GM18951 (cell line): ENCODE data around the gene P4HTM.

Experiments
- POLR2A ChIP-seq: IDR thresholded peaks from 4 replicates; pipeline ENCODE4 v1.6.1; 2011; ENCODE audit warnings: mild to moderate bottlenecking; ENCODE audit not compliant: insufficient read length, insufficient read depth; ENCODE audit errors: extremely low read depth
- in situ Hi-C: fragments of 300-500 bp; cut with MboI; formaldehyde crosslinking; loops from one replicate; pipeline ENCODE4 v1.12.0; 2022; ENCODE audit warnings: low sequenced_read_pairs, mixed read lengths, inconsistent platforms; ENCODE audit not compliant: unreplicated experiment

P4HTM gene

GRCh38 chr3:48970586-48970985, 19.5 kb upstream of the P4HTM start:
- no peak for TF ChIP-seq POLR2A
- in situ Hi-C loops = no loop called here

- TF ChIP-seq POLR2A = no peak
- in situ Hi-C loops = no loop called here
Observed at GRCh38 chr3:48974076-48974864, 15.8 kb upstream of the P4HTM start.

DNA sequence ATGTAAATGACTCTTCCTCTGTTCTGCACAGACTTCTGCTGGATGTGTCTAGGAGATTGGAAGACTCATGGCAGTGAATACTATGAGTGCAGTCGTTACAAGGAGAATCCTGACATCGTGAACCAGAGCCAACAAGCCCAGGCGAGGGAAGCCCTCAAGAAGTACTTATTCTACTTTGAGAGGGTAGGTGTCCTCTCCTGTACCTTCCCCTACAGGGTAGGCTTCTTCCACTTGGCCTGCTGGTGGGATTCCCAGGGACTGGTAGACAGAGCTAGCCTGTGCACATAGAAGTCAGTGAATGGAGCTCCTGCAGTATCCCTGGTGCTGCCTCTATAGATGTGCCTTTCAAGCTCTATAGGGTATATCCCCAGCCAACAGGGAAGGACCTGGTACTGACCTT, 10.6 kb upstream of the P4HTM start:
- no peak for TF ChIP-seq POLR2A
- in situ Hi-C loops = no loop called here

DNA sequence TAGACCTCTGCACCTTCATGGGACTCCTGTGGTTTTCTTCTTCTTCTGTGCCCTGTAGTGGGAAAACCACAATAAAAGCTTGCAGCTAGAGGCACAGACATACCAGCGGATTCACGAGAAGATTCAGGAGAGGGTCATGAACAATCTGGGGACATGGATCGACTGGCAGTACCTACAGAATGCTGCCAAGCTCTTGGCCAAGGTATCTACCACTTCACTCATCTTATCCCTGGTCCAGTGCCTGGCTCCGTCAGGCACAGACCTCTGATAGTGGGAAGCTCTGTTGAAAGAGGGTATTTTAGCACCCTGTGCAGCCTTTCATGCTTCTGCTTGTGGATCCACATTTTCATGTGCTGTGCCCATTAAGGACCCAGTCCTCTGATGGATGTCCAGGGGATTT, 9.7 kb upstream of the P4HTM start:
- TF ChIP-seq POLR2A = no peak
- in situ Hi-C loops = no loop called here

GRCh38 chr3:48982016-48982415, 8.0 kb upstream of the P4HTM start:
- in situ Hi-C loops = no loop called here
- TF ChIP-seq POLR2A = no peak

GRCh38 chr3:48982686-48983085, 7.4 kb upstream of the P4HTM start:
- no peak for TF ChIP-seq POLR2A
- in situ Hi-C loops = no loop called here

GRCh38 chr3:48983096-48983495, 6.9 kb upstream of the P4HTM start:
- in situ Hi-C loops = no loop called here
- no peak for TF ChIP-seq POLR2A

- in situ Hi-C loops = no loop called here
- TF ChIP-seq POLR2A = no peak
Observed at GRCh38 chr3:48984663-48985062, 5.4 kb upstream of the P4HTM start.

- no peak for TF ChIP-seq POLR2A
- in situ Hi-C loops = no loop called here
Observed at GRCh38 chr3:48985831-48986376, 4.1 kb upstream of the P4HTM start.

- in situ Hi-C loops = no loop called here
- TF ChIP-seq POLR2A = no peak
Observed at GRCh38 chr3:48989126-48989795, 780 bp upstream of the P4HTM start.

DNA sequence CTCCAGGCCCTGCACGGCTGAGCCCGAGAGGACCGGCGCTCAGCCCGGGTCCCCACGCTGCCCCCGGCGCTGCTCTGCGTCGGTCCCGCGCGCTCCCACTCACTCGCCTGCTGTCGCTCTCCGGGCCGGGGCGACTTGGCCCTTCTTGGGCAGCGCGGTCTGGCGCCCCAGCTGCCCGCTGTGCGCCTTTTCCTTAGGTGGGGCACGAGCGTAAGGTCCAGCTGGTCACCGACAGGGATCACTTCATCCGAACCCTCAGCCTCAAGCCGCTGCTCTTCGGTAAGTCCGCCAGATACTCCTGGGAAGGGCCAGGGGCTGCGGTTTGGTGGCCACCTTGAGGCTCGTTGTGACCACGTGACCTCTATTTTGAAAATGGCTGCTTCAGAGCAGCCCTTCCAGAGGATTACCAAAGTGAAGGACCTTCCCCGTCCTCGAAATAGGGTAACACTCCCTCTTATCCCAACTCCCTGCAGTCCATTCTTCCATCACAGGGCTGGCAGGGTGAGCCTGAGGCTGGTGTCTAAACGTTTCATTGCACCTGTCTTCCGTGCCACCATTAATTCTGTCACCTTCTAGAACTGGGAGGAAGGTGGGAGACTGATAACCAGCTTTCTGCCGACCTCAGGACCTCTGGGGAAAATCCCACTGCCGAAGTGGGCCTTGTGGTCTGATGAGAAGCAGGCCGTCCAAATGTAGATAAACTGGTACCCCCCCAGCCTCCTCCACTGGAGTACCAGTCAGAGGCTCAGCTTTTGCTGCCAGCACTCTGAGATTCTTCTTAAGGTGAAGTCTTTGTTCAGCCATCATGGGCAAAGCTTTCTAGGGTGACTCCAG, 812 bp downstream of the P4HTM start:
- in situ Hi-C loops = no loop called here
- no peak for TF ChIP-seq POLR2A

GRCh38 chr3:48991851-48992545, 2.0 kb downstream of the P4HTM start:
- no peak for TF ChIP-seq POLR2A
- in situ Hi-C loops = no loop called here

DNA sequence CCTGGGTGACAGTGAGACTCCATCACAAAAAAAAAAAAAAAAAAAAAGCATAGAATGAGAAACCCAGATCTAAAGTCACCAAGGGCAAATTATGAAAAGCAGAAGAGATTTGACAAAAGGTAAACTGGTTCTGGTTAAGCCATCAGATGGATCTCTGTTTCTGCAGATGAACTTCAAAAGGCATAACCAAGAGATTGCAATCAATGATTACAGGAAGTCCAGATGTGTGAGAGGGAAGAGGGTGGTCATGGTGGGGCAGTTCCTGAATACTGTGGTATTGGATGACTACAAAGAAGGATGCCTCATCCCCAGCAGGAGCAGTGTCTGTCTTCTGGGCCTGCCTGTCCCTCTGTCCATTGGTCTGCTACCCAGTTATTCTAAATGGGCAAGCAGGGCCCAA, 3.8 kb downstream of the P4HTM start:
- in situ Hi-C loops = no loop called here
- no peak for TF ChIP-seq POLR2A
